SHP77 (cell line): ENCODE data around the gene MRPL58.
A peak's percentile ranks its signal among the peaks of the same experiment; 100 is the strongest.
"Not testable (repeated sequence)": the region's sequence is repeated elsewhere in the genome, so short reads cannot be mapped to it uniquely, and the experiment has no call there.

ENCODE experiments used
- DNase-seq, 2 experiments: peaks; one replicate each; lab custom pipeline; 2025; lab: John Stamatoyannopoulos, UW

MRPL58 gene

GRCh38 chr17:75013092-75013559, 656 bp downstream of the MRPL58 start:
- DNase-seq = no peak

GRCh38 chr17:75019146-75019545, 6.7 kb downstream of the MRPL58 start:
- DNase-seq = no peak

GRCh38 chr17:75019710-75020109, 7.2 kb downstream of the MRPL58 start:
- no peak for DNase-seq

GRCh38 chr17:75020331-75021110, 8.1 kb downstream of the MRPL58 start:
- DNase-seq = no peak

- no peak for DNase-seq
These were observed 12.4 kb downstream of the MRPL58 start for GRCh38 chr17:75024686-75025397.

GRCh38 chr17:75025398-75025734, 12.9 kb downstream of the MRPL58 start:
- not testable (repeated sequence) for DNase-seq

GRCh38 chr17:75026650-75027049, 14.2 kb downstream of the MRPL58 start:
- DNase-seq = not testable (repeated sequence)

GRCh38 chr17:75030161-75030560, 17.7 kb downstream of the MRPL58 start:
- DNase-seq = no peak

- peak; percentile 88 to 89 for DNase-seq
These were observed 19.7 kb downstream of the MRPL58 start for GRCh38 chr17:75031972-75032719.

- DNase-seq = peak in 1 of 2 experiments; percentile 27
These were observed 20.3 kb downstream of the MRPL58 start for GRCh38 chr17:75032720-75033280.

- DNase-seq = peak; percentile 91 to 97
These were observed 21.1 kb downstream of the MRPL58 start for GRCh38 chr17:75033346-75034235.

- DNase-seq = peak; percentile 92 to 95
These were observed 21.9 kb downstream of the MRPL58 start for GRCh38 chr17:75034236-75034908.

GRCh38 chr17:75036643-75037268, 24.3 kb downstream of the MRPL58 start:
- DNase-seq = peak; percentile 95

GRCh38 chr17:75039238-75039637, 26.8 kb downstream of the MRPL58 start:
- DNase-seq = no peak

- DNase-seq = no peak
These were observed 29.3 kb downstream of the MRPL58 start for GRCh38 chr17:75041656-75042280.

GRCh38 chr17:75043789-75044188, 31.3 kb downstream of the MRPL58 start:
- DNase-seq = not testable (repeated sequence)

GRCh38 chr17:75044716-75045115, 32.2 kb downstream of the MRPL58 start:
- no peak for DNase-seq

- DNase-seq = not testable (repeated sequence)
These were observed 33.5 kb downstream of the MRPL58 start for GRCh38 chr17:75045946-75046406.
